ENCODE data around the gene CCDC92.

Gene CCDC92

DNA sequence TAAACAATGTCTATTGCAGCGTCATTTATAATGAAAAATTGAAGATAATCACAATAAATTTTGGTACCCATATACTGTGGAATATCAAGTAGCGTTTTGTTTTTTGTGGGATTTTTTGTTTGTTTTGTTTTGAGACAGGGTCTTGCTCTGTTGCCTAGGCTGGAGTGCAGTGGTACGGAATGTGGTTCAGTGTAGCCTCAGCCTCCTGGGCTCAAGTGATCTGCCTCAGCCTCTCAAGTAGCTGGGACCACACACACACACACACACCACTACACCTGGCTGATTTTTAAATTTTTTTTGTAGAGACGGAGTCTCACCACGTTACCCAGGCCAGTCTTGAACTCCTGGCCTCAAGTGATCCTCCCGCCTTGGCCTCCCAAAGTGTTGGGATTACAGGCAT lies 6.9 kb upstream of the CCDC92 start:
- Histone ChIP-seq H3K27ac (no peak overlapping the region), H3K4me3 (no peak overlapping the region)
- TF ChIP-seq, protein P1, sequence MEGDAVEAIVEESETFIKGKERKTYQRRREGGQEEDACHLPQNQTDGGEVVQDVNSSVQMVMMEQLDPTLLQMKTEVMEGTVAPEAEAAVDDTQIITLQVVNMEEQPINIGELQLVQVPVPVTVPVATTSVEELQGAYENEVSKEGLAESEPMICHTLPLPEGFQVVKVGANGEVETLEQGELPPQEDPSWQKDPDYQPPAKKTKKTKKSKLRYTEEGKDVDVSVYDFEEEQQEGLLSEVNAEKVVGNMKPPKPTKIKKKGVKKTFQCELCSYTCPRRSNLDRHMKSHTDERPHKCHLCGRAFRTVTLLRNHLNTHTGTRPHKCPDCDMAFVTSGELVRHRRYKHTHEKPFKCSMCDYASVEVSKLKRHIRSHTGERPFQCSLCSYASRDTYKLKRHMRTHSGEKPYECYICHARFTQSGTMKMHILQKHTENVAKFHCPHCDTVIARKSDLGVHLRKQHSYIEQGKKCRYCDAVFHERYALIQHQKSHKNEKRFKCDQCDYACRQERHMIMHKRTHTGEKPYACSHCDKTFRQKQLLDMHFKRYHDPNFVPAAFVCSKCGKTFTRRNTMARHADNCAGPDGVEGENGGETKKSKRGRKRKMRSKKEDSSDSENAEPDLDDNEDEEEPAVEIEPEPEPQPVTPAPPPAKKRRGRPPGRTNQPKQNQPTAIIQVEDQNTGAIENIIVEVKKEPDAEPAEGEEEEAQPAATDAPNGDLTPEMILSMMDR (IDR thresholded peaks at IDR 0.05), result no peak
- DNase-seq (ENCODE audit: low spot score), result no peak

DNA sequence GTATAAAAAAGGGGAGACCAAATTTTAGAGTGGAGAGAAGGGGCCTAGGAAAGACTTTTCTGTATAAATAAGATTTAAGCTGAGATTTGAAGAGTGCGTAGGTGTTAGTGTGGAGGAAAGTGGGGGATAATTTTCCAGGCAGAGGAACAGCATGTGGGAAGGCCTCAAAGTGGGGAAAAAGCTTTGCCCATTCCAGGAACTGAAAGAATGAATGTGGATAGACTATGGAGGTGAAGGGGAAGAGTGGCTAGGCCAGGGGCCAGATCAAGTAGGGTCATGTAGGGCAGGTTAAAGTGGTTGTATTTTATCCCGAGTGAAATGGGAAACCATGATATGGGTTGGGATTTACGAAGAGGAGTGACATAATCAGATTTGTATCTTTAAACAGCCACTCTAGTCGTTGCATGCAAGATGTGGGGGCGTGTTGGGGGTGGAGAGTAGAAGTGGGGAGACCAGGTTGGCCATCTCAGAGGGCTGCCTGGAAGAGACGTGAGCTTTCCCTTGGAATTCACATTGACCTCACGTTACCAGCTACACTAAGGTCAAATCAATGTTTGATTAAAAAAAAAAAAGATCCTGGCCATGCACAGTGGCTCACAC lies 3.7 kb upstream of the CCDC92 start:
- TF ChIP-seq, protein P1 (IDR thresholded peaks at IDR 0.05), result no peak
- no peak for DNase-seq (ENCODE audit: low spot score)

DNA sequence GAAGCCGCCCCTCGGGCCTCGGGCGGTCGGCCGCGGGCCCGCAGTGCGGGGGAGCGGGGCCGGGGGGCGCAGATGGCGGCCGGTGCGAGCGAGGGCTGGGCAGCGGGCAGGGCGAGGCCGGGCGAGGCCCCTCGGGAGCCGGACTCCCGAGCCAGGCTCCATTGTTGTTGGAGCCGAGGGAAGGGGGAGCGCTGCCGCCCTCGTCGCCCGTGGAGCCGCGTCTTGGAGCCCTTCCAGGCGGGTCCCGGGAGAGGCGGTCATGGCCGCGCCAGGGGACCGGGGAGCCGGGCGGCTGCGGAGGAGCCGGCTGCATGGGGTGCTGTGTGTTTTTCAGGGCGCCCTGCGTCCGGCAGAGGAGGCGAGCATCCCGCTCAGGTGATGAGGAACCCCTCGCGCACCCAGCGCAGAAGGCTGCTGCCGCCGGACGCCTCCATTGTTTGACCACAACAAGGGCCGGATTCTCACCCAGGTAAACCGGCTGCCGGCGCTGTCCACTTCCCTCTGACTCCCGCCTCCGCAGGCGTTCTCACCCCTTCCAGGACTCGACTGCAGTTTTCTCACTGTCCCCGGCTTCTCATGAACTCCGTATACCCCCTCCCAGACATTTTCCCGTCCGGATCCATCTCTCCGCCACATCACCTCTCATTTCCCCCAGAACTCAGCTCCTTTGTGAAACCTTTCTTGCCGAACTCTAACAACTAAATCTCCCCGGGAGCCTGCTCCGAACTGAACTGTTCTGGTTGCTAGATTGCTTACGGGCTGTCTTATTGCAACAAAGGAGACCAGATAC lies 1.1 kb upstream of the CCDC92 start:
- no peak for DNase-seq (ENCODE audit: low spot score)
- Histone ChIP-seq H3K27ac (peak overlapping the region; percentile 71 to 94), H3K4me3 (peak overlapping the region; percentile 85)
- TF ChIP-seq, protein P1 (IDR thresholded peaks at IDR 0.05), result no peak

More for the DNA sequence above, 3.7 kb upstream of the CCDC92 start:
- Histone ChIP-seq H3K27ac (no peak overlapping the region), H3K4me3 (no peak overlapping the region)

DNA sequence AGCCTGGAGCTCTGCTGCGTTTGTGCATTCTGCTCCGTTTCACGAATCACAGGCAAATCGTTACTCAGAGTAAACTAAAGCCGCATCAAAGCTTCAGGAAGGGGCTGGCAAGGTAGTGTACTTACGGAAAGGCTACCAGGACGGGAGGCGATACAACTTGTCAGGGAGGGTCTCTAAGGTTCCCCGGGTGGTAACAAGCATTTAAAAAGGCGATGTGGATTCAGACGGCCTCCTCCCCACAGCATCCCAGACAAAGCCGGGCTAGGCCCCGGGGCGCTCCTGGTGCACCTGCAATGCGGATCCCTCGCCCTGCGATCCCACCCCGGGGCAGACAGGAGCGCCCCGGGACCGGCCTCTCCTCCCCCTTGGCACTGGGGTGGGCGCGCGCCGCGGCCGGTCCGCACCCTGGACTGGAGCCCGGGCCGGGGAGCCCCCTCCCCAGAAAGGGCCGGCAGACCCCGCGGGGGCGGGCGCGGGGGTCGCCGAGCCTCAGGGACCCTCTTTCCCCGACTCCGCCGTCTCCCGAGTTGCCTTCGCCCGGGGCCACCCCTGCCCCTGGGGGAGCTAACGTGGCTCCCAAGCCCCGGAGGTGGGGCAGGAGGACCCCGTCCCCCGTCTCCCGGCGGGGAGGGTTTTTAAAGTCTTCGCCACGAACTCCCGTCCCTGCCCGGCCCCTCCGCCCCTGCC lies 718 bp downstream of the CCDC92 start:
- TF ChIP-seq, protein P1 (IDR thresholded peaks at IDR 0.05), result no peak
- Histone ChIP-seq H3K27ac (peak overlapping the region; percentile 87 to 94), H3K4me3 (peak overlapping the region; percentile 85)
- no peak for DNase-seq (ENCODE audit: low spot score)

DNA sequence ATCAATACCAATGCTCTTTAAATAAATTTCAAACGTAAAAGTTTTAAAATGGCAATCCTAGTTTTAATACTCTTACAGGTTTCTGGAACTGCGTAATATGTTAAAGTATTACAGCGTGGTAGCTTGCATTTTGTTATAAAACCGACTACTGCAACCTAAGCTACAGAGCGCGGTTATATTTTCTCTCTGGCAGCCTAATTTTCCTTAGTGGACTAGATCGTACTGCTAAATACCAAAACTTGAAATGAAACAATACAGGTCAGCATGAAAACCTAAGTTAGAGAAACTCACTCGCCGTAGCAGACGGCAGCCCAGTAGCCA lies 1.2 kb downstream of the CCDC92 start:
- no peak for DNase-seq (ENCODE audit: low spot score)
- Histone ChIP-seq H3K4me3 (peak overlapping the region; percentile 85), H3K27ac (peak overlapping the region; percentile 87 to 94)
- TF ChIP-seq, protein P1 (IDR thresholded peaks at IDR 0.05), result no peak

DNA sequence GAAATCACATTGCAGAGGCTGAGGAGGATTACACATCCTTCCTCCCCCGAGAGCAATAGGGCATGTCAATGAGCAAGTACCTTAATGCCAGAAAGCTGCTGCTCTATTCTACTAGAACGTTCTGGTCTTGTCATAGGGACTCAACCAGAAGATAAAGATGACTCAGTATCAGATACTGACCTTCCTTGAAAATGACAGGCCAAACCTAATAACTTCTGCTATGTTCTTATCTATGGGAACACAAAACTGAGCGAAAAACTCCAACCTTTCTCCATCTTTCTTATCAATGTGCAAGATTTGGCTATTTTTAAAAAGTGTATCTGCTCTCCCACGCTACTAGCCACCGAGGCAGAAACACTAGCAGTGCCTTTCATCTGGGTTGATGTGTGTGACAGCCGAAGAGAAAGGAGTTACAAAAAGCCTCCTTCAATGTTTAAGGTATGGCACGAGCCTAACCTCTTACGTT lies 5.5 kb downstream of the CCDC92 start:
- no peak overlapping the region for H3K4me3 ChIP-seq
- no peak for DNase-seq (ENCODE audit: low spot score)
- TF ChIP-seq, protein P1 (IDR thresholded peaks at IDR 0.05), result no peak
- no peak overlapping the region for H3K27ac ChIP-seq
